Iris pigment epithelial cell (primary cell): ENCODE results near the gene NRG3.
A peak's percentile ranks its signal among the peaks of the same experiment; 100 is the strongest.

Experiments
- DNase-seq: peaks from one replicate; pipeline ENCODE4 v3.0.0-alpha.2; 2011; ENCODE audit warnings: low read depth

Gene NRG3

DNA sequence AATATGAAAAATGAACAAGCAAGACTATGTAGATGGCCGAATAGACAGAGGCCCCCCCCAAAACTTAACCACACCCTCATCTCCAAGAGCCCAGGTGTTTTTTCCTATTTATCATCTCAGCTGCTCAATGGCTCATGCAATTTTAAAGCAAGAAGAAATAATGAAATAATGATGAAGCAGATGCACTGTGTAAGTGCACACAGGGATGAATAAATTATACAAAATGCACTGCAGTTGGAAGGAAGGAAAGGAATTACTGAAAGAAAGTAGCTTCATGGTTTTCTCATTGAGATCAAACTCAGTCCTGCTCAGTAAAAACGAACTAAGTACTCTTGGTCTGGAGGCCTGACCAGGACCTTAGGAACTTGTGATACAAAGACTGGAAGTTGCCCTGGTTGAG, 810.1 kb downstream of the NRG3 start:
- no peak for DNase-seq

DNA sequence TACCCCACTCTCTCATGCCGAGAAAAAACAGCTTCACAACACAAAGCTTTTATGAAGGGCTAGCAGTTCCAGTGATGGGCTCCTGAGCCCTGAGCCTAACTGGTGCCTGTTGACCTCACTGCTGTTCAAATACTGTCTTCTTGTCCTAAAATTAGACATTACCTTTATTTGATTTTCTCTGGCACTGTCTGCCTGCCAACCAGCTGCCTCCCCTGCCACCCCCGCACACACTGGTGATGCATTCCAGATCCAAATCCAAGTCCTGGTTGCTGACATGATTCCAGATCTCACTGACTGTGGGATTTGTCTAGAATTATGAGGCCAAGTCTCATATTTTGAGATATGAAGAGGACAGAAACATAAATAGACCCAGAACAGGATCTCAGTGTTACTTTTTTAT, 816.2 kb downstream of the NRG3 start:
- DNase-seq = no peak

DNA sequence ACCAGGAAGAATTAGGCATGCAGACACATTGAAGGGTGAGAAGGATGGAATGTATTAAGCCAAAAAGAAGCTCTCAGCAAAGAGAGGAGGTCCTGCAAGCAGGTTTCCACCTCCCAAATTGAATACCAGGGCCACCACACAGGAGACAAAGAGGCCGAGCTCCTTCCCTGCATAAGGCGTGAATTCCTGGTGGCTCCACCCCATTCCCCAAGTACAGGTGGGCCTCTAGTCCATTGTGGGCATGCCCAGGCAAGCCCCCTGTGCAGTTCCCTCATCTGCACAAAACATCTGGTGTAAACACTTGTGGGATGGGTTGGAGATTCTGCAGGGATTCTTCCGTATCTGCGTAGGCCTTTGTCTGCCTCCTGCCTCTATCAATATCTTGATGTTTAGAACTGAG, 817.5 kb downstream of the NRG3 start:
- DNase-seq = no peak

DNA sequence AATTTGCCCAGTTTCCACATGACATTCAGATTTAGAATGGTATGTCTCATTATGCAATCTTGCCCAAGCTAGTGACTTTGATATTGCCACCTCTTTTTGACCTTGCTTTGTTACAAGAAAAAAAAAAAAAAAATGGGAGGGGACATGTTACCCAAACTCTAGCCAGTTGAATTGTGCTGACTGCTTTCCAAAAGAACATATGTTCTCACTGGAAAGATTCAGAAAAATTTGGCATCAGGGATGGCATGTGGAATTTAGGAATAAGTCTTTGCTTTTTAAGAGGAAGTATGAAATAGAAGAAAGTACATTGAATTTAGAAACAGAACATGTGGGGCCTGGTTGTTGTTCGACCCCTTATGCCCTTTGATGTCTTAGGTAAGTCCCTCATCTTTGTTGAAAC, 846.8 kb downstream of the NRG3 start:
- DNase-seq = no peak

DNA sequence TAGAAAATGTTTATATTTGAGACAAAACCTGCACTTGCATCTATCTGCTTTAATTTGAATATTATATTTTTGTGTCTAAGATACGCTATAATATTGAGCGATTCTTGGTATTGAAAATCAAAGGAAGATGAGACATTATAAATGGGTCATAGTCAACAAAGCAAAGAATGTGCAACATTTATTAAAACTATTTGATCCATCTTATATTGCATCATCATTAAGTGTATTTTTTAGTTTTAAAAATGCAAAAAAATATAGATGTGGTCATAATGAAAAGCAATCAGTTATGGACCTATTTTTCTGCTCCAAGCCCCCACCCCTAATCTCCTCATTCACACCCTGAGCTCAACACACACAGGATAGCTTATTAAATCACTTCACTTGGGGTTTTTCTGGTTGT, 847.3 kb downstream of the NRG3 start:
- no peak for DNase-seq

DNA sequence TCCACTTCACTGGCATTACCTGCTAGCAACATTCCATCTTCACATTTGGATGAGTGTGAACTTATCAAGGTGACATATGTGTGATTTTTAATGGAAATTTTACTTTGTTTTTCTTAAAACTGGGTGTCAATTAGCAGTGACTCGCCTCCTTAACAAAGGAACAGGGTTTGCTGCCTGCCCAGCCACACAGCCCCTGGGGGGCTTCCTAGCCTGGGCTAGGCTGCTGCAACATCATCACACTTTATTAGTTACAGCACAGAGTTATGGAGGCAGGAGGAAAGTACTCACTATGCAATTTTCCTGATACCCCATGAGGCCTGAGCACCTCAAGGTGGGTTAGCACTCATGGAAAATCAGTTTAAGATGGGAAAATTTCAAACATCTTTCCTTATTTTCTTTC, 861.3 kb downstream of the NRG3 start:
- DNase-seq = no peak

DNA sequence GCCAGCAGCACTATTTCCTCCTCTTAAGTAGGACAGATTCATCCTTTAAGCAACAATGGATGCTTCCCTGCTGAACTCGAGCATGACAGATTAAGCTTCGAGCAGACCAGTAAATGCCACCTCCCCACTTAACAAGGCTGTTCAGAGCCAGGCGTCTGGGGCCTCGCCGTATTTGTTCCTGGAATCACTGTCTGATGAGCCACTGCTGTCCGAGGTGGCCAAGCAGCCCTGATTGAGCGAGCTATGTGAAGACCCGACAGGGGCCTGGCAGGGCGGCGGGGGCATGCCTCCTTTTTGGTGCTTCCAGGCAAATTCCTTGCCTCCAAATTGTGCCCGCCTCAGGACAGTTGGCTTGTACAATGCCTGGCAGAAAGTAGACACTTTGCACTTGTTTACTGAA, 862.6 kb downstream of the NRG3 start:
- no peak for DNase-seq

DNA sequence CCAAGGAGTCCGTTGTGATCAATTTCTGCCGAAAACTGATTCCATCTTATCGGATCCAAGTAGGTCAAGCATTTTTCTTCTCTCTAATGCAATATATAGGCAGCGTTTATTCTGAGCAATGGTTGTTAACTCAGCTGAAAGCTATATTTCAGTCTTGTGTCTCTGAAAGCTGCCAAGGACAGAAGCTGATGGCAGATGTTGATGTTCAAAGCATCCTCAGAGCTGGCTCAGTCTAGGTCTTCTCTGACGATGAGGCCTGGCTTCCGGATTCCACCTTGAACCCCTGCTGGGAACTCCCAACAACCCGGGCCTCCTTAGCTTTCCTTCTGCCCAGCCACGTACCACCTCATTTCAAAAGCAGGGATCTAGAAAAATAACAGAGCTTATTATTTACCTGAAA, 863.6 kb downstream of the NRG3 start:
- DNase-seq = no peak

DNA sequence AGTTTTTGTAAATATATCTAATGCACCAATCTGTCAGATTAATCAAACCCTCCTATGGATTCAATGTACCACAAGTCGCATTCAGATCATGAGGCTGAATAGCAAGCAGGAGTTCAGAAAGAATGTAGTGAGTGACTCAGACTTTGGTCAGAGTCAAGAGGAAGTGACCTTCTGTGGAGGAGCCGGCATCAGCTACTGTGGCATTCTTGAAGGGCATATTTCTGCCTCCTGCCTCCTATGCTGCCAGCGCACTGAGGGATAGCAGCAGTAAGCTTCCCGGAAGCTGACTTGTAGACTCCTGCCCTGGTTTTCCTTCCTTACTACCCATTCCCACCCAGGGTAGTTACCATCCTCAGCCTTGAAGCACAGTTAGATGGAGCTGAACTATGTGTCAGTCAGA, 867.5 kb downstream of the NRG3 start:
- DNase-seq = peak; percentile 40

DNA sequence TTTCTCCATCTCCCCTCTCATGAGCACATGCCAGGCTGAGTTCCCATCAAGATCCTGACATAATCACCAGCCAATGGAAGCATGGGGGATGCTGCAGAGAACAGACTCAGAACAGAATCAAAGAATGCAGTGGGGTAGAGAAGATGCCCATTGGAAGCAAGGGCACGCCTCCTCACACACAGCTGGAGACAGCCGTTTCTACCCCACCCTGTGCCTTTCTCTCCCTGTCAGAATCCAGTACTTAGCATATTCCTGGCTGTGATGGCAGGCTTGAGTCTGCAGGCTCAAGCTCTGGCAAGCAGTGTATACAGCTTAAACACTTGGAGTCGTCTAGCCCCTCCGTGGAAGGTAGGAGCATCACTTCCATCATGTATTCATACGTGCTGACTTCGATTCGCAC, 867.9 kb downstream of the NRG3 start:
- DNase-seq = no peak

DNA sequence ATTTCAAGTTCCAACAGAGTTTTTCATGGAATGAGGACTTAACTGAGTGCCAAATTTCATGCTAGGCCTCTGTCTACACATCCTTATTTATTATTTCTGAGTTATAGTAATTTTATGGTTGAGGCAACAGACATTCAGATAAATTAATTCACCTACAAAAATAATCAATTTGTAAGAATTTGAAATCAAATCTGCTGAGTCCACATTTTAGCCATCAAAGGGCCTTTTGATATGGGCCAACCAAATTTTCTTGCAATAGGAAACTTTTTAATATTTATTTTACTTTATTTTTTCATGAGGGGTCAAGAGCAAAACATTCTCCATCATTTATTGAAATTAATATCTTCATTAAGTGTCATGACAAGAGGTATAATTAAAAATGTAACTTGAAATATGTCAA, 875.5 kb downstream of the NRG3 start:
- DNase-seq = no peak

DNA sequence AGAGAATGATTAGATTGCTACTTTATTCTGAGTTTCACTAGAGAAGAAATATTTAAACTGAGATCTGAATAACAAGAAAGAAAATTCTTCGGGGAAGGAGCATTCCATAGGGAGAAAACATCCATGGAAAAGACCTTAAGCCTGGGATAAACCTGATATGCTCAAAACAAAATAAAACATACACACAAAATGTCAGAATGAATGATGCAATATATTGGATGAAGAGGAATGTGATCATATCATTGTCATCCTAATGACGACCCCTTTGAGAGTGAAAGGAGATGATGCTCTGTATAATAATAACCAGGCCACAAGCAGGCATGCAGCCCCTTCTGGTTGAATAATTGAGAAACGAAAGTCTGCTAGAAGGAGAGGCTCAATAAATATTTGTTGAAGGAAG, 882.4 kb downstream of the NRG3 start:
- no peak for DNase-seq

DNA sequence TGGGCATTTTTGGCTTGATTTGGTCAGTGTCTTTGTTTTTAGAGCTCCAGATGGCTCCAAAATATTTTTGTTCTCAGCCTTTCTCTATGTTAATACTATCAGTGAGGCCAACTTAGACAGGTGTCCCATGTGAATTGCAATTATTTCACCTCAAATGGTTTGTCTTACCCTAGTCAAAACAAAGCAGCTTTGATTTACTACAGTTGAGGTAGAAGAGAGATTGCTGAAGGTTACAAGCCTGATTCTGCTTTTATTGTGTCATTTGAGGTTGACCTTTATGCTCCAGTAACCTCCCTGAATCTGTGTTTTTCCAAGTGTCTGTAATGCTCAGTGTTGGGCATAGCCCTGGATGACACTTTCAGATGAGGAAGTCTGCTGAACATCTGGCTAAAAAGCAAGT, 882.9 kb downstream of the NRG3 start:
- no peak for DNase-seq

DNA sequence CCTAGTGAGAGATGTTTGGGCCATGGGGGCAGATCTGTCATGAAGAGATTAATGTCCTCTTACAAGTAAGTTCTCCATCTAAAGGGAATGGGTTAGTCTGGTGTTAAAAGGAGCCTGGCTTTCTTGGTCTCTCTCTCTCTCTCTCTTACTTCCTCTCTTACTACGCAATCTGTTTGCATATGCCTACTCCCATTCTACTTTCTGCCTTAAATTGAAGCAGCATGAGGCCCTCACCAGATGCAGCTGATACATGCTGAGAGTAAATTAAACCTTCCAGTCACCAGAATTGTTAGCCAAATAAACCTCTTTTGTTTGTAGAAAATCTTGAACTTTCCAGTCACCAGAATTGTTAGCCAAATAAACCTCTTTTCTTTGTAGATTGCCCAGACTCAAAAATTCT, 884.1 kb downstream of the NRG3 start:
- no peak for DNase-seq

DNA sequence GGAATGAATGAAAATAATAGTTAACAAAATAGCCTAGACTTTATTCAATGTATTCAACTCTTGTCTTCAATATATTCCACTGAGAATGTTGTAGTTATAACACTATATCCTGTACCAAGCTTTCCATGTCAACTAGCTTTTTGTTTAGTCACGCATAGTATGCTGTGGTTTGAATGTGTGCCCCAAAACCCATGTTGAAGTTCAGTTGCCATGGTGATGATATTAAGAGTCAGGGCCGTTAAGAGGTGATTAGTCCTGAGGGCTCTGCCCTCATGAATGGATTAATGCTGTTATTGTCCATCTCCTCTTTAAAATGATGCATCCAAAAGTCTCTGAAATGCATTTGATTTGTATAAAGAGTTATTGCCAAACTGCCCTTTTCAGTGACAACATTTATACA, 887.6 kb downstream of the NRG3 start:
- no peak for DNase-seq

DNA sequence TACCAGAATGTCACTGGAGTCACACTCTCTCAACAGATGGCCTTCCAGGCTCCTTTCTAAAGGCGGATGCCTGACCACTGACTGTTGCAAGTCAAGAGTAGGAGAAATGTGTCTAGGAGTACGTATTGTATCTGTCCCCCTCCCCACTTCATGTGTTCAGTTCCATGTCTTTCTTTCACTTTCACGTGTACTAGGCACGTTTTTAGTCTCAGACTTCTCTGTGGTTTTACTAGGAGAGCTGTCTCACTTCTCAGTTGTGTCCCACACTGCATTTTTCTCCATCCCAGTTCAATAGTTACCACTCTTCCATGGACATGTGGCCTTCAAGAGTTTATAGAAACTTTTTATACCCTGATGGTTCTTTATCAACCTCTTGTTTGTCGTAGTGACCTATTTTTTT, 893.0 kb downstream of the NRG3 start:
- no peak for DNase-seq

DNA sequence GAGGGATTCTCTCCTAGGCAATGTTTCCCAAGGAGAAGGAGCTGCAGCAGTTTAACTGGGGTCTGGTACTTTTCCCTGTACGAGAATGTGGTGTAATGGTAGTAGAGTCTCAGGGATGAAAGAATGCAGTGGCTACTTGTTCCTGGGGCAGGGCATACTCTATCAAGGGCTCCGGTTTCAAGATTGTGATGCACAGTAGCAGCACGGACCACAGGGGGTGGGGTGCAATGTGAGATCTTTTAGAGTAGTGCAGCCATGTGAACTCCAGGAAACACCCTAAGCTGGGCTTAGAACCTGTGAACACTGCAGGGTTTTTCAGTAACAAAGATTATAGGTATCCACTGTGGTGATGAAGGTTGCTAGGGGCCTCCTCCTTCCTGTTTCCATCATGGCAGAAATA, 903.9 kb downstream of the NRG3 start:
- no peak for DNase-seq

DNA sequence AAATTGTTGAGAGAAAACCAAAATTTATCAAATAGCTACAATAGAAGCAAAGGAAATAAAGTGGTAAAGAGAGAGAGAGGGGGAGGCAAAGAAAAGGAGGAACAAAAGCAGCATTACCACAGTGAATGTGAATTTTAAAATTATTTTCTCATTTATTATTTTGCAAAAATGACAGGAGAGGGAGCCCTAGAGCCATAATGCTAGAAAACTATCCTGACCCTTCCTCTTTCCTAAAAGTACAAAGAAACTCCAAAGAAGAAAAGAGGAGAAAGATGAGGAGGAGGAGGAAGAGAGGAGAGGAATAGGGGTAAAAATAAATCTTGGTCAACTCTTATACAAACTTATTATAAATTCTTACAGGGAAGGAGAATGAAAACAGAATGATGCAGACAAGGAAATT, 921.5 kb downstream of the NRG3 start:
- DNase-seq = no peak

DNA sequence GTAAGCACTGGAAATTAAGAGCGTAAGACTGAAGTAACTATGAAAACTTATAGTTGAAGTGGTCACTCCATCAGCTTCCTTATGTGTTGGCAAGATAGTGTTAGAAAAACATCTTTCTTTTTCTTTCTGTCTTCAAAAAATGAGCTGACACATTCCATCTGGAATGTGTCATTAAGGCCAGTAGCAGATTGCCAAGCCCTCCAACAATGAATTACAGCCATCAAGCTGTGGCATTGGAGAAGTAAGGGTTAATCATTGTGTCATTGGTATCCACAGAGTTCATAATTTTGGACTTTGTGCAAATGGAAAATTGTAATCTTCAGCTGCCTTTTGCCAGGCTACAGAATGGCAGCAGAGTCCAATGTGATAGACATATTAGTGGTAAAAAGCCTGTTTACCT, 926.3 kb downstream of the NRG3 start:
- no peak for DNase-seq

DNA sequence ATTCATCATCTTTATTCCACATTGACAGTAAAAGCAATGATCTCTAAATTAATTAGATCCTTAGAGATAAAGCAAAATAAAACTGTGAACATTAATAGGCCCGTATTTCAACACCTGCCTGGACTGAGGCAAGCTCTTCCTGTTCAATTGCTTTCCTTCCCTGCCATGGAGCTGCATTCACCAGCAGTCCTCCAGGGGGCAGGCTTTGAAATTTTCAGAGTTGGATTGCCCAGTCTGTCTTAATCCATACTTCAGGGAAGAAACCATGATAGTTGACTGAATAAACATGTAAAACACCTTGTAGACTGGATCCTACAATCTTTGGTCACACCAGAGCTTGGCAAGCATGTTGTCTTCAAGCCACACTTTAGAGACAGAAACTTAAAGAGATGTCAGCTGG, 936.6 kb downstream of the NRG3 start:
- no peak for DNase-seq

DNA sequence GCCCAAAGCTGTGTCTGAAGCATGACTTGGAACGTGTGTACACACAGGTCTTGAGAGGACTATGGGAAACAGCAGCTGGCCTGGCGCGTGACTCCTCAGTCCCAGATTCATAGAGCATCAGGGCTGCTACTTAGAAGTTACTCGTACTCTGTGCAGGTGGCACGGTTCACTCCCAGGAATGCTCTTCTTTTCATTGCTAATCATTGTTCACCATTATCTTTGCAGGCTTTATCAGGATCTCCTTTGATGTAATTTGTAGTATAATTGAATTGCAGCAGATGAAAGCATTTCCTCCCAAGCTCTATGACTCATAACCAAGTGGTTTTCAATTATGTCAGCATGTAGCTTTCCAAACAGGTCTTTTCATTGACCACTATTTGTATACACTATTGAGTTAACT, 938.9 kb downstream of the NRG3 start:
- peak; percentile 3 for DNase-seq

DNA sequence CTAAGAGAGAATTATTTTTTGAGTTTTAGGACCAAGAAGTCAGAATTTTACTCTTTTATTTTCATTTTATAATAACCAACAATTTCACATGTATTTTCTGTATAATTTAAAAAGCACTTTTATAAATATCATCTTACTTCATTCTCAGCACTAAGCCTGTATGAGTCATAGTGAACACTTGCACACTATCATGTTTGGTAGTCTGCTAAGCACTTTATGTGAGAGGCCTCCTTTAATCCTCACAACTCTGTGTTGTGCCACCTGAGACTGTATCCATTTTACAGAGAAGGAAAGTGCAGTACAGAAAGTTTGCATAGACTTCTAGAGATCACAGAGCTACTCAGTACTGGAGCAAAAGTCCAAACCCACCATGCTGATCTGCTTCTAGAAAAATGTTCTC, 939.6 kb downstream of the NRG3 start:
- peak; percentile 1 for DNase-seq

DNA sequence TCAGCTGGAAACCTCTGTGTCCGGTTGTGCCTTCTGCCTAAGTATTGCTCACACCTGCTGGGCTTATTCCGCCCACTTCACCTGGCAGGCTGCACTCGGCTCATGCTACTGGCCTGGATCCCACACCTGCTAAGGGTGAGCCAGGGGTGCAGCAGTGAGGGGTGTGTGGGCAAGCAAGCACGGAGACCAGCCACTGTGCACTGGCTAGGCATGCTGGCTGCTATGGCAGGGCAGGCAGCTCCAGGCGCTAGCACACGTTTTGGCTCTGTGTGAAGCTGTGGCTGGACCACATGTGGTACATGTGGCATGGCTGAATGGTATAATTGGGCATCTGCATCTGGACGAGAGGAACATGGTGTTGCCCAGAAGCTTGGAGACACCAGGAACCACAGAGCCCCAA, 940.7 kb downstream of the NRG3 start:
- no peak for DNase-seq

DNA sequence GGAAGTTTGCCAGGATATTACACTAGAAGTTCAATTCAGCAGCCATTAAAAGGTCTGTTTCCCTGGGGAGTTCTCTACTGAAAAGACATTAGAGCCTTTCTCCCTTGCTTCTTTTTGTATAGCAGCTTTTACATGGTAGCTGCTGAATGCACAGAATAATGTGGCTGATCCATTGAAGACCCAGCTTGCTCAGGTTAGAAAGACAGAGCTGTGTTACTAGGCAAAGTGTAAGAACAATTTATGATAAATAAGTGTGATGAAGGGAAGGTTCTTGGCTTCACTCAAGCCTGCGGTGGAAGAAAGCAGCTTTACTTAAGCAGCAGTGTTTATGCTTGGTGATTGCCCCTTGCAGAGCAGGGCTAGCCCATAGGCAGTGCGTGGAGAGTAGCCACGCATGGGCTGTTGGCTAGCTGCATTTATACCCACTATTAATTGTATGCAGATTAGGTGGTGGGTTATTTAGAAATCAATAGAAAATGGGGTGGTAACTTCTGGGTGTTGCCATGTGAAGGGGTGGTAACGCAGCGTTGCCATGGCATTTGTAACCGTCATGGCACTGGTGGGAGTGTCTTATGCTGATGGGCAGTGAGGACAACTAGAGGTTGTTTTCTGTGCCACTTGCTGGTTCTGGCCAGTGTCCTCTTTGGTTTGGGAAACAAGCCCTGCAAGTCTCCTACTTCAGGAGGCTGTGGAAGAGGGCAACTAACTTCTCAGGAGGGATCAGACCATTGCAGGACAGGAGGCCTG, 942.9 kb downstream of the NRG3 start:
- DNase-seq = no peak

DNA sequence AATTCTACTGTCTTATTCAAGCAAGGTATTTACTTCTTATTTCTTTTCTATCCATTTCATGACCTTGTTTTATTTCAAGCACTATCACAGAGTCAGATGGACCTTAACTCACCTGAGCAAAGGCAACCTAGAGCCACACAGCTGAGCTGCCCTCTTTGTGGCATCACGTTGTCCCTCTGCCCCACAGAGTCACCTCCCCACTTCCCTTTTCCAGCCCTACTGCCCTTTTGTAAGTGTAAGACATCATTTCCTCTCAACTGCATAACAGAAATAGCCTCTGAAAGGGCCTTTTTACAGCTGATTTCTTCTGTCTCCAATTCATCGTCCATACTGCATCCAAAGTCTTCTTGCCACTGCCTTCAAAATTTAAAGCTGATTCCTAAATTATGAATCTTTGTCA, 946.0 kb downstream of the NRG3 start:
- no peak for DNase-seq
